Measurements from ENCODE around the gene PTBP2. TPM values are rescaled to one million over a fixed set of nuclear protein-coding genes. Genes with fewer than 3 reads are reported as not detected.
"Not testable (repeated sequence)": the region's sequence is repeated elsewhere in the genome, so short reads cannot be mapped to it uniquely, and the experiment has no call there.

Gene PTBP2
- total RNA-seq, 6 experiments from 2014 or later, result 6.5 to 9.6 (median 8.0) TPM

DNA sequence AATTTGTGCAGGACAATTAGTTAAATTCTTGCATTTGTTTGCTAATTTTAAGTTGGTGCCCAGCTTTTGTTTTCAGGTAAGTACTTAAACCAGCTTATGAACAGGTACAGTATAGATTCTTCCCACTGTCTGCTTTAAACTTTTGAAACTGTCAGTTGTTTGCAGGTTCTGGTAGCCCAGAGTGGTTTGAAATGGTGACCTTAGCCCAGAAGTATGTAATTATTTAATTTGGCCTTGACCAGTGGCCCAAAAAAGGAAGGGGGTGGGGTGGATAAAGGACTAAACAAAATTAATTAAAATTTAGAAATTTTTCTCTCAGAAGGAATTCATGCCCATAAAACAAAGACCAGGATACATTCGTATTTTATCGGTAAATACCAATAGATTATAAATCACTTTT lies 69.0 kb downstream of the PTBP2 start:
- Mint-ChIP-seq H3K36me3 (ENCODE audit: low read depth) (peaks cover 27% of the 10 kb centered on the region), H3K27me3 (ENCODE audit: insufficient read depth) (no peaks in the 10 kb centered on the region)

DNA sequence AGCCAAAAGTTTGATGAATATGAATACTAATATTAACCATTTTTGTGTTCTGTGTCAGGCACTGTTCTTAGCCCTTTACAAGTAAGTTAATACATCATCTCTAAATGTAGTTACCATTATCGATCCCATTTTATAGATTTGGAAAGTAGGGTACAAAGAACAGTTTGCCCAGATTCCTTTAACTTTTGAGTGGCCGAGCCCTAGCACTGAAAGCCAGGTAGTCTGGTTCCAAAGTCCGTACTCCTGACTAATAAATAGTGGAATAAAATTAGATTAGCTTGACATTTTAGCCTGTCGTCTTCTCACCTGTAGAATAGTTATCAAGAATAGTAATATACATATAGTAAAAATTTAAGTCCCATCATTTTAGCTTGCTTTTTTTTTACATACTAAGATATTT lies 70.6 kb downstream of the PTBP2 start:
- no peak for DNase-seq
- H3K4me3 Mint-ChIP-seq, result no peak overlapping the region
- H3K4me1 Mint-ChIP-seq (ENCODE audit: low read depth), result peaks cover 27% of the 10 kb centered on the region
- H3K36me3 Mint-ChIP-seq (ENCODE audit: low read depth), result peaks cover 36% of the 10 kb centered on the region
- no peaks in the 10 kb centered on the region for H3K9me3 Mint-ChIP-seq
- no peaks in the 10 kb centered on the region for H3K27me3 Mint-ChIP-seq (ENCODE audit: insufficient read depth)
- no peak overlapping the region for H3K27ac Mint-ChIP-seq
- TF ChIP-seq, protein P1, sequence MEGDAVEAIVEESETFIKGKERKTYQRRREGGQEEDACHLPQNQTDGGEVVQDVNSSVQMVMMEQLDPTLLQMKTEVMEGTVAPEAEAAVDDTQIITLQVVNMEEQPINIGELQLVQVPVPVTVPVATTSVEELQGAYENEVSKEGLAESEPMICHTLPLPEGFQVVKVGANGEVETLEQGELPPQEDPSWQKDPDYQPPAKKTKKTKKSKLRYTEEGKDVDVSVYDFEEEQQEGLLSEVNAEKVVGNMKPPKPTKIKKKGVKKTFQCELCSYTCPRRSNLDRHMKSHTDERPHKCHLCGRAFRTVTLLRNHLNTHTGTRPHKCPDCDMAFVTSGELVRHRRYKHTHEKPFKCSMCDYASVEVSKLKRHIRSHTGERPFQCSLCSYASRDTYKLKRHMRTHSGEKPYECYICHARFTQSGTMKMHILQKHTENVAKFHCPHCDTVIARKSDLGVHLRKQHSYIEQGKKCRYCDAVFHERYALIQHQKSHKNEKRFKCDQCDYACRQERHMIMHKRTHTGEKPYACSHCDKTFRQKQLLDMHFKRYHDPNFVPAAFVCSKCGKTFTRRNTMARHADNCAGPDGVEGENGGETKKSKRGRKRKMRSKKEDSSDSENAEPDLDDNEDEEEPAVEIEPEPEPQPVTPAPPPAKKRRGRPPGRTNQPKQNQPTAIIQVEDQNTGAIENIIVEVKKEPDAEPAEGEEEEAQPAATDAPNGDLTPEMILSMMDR (IDR thresholded peaks at IDR 0.05), result no peak

More for the DNA sequence above, 69.0 kb downstream of the PTBP2 start:
- Mint-ChIP-seq H3K27ac (no peak overlapping the region), H3K9me3 (no peaks in the 10 kb centered on the region), H3K4me3 (no peak overlapping the region), H3K4me1 (ENCODE audit: low read depth) (peaks cover 27% of the 10 kb centered on the region)
- TF ChIP-seq, protein P1 (IDR thresholded peaks at IDR 0.05), result no peak
- DNase-seq, result no peak

DNA sequence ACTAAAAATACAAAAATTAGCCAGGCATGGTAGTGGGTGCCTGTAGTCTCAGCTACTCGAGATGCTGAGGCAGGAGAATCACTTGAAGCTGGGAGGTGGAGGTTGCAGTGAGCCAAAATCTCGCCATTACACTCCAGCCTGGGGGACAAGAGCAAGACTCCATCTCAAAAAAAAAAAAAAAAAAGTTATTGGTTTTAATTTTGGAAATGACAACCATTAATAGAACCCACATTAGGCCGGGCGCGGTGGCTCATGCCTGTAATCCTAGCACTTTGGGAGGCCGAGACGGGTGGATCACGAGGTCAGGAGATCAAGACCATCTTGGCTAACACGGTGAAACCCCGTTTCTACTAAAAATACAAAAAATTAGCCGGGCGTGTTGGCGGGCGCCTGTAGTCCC lies 80.1 kb downstream of the PTBP2 start:
- H3K36me3 Mint-ChIP-seq (ENCODE audit: low read depth), result peaks cover 29% of the 10 kb centered on the region
- not testable (repeated sequence) for H3K27ac Mint-ChIP-seq

DNA sequence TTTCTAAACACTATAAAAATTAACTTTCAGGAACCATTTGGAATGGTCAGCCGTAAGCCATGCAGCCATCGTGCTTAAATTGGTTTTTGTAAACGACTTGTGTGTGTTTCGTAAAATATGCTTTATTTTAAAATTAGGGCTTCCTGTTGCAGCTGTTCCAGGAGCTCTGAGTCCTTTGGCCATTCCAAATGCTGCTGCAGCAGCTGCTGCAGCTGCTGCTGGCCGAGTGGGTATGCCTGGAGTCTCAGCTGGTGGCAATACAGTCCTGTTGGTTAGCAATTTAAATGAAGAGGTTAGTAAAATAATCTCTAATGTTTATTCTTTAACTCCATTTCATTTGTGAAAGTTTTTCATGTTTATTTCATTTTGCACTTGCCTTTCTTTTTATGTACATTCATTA lies 83.1 kb downstream of the PTBP2 start:
- Mint-ChIP-seq H3K27ac (no peak overlapping the region), H3K4me1 (ENCODE audit: low read depth) (no peaks in the 10 kb centered on the region)

More for the DNA sequence above, 80.1 kb downstream of the PTBP2 start:
- not testable (repeated sequence) for H3K4me1 Mint-ChIP-seq (ENCODE audit: low read depth); H3K9me3 Mint-ChIP-seq; DNase-seq; H3K27me3 Mint-ChIP-seq (ENCODE audit: insufficient read depth); H3K4me3 Mint-ChIP-seq

DNA sequence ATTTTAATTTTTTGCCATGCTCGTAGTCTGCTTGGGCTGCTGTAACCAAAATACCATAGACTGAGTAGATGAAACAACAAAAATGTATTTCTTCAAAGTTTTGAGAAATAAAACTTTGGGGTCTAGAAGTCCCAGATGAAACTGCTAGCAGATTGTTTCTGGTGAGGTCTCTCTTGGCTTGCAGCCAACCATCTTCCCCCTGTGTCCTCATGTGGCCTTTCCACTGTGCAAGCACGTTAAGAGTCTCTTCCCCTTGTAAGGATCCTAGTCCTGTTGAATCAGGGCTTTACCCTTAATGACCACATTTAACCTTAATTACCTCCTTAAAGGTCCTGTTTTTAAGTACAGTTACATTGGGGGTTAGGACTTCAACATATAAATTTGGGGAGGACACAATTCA lies 86.6 kb downstream of the PTBP2 start:
- no peaks in the 10 kb centered on the region for H3K27me3 Mint-ChIP-seq (ENCODE audit: insufficient read depth)
- no peak for DNase-seq
- H3K4me1 Mint-ChIP-seq (ENCODE audit: low read depth), result no peaks in the 10 kb centered on the region
- no peaks in the 10 kb centered on the region for H3K9me3 Mint-ChIP-seq
- TF ChIP-seq, protein P1 (IDR thresholded peaks at IDR 0.05), result no peak
- no peak overlapping the region for H3K27ac Mint-ChIP-seq
- no peak overlapping the region for H3K4me3 Mint-ChIP-seq
- H3K36me3 Mint-ChIP-seq (ENCODE audit: low read depth), result peaks cover 47% of the 10 kb centered on the region

More for the DNA sequence above, 83.1 kb downstream of the PTBP2 start:
- TF ChIP-seq, protein P1 (IDR thresholded peaks at IDR 0.05), result no peak
- peaks cover 41% of the 10 kb centered on the region for H3K36me3 Mint-ChIP-seq (ENCODE audit: low read depth)
- no peak for DNase-seq
- H3K4me3 Mint-ChIP-seq, result no peak overlapping the region
- no peaks in the 10 kb centered on the region for H3K27me3 Mint-ChIP-seq (ENCODE audit: insufficient read depth)
- no peaks in the 10 kb centered on the region for H3K9me3 Mint-ChIP-seq

DNA sequence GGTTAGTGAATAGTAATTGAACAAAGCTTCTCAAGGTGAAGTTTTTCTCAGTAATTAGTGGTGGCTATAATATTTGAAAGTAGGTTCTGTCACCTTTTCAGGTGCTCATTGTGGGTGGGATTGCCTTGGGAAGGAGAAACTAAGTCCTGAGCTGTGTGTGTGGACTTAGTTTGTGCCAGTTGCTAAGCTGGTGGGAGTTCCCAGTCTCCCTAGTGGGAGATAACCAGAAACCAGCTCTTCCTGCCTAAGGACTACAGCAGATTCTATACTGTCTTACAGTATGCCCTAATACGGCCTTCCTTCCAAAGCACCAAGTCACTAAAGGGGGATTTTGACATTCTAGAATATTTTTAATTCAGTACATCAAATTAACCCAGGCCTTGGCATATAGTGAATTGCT lies 94.3 kb downstream of the PTBP2 start:
- DNase-seq, result no peak
- Mint-ChIP-seq H3K4me3 (no peak overlapping the region), H3K4me1 (ENCODE audit: low read depth) (no peaks in the 10 kb centered on the region), H3K27me3 (ENCODE audit: insufficient read depth) (no peaks in the 10 kb centered on the region), H3K9me3 (no peaks in the 10 kb centered on the region), H3K27ac (no peak overlapping the region), H3K36me3 (ENCODE audit: low read depth) (peaks cover 16% of the 10 kb centered on the region)
- TF ChIP-seq, protein P1 (IDR thresholded peaks at IDR 0.05), result no peak

Data from HFFc6 (cell line).